Activated CD4-positive, alpha-beta T cell treated with anti-CD3 and anti-CD28 coated beads, Interleukin-2, amount 50 U/mL, for 1 hour (primary cell): ENCODE data around the gene ATP2C2.
"Not testable (repeated sequence)": the region's sequence is repeated elsewhere in the genome, so short reads cannot be mapped to it uniquely, and the experiment has no call there.

Experiments used
- DNase-seq: peaks from one replicate; pipeline ENCODE4 v3.0.0-alpha.2; 2020

Gene ATP2C2

DNA sequence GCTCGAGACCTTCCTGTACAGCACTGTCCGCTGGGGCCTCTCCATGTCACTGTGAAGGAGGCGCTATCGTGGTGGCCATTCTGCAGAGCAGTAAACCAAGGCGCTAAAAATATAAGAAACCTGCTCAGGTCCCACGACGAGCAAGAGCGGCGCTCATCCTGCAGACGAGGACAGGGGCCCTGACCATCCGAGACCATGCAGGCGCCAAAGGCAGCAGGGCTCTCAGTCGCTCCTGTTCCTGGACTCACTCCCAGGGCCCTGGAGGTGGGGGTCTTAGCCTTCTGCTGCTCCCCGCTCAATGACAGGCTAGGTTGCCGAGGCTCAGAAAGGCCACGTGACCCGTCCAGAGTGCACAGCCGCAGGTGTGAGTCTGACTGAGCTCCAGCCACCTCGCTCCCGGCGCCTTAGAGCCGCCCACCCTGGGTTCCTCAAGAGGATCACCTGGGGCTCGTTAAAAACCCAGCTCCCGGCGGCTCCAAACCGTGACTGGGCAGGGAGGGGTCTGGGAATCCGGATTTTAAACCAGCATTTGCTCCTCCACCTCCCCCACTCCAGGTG lies 509 bp upstream of the ATP2C2 start:
- DNase-seq: no peak

DNA sequence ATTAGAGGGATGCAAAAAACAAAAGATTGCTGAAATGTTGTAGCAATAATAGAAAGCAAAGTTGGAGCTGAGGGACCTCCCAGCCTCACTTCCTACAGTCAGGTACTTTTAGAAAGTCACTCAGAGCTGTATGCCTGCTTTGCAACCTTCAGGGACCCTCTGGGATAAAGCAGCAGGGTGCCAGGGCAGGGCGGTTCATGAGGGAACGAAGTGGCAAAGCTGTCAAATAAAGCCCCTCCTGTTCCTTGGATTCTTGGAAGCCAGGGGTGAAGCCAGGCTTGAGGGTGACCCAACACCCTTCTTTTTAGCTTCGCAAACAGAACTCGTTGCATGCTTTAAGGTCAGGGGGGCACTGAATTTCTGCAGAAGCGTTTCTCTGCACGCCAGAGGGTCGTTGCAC lies 767 bp downstream of the ATP2C2 start:
- DNase-seq: no peak

DNA sequence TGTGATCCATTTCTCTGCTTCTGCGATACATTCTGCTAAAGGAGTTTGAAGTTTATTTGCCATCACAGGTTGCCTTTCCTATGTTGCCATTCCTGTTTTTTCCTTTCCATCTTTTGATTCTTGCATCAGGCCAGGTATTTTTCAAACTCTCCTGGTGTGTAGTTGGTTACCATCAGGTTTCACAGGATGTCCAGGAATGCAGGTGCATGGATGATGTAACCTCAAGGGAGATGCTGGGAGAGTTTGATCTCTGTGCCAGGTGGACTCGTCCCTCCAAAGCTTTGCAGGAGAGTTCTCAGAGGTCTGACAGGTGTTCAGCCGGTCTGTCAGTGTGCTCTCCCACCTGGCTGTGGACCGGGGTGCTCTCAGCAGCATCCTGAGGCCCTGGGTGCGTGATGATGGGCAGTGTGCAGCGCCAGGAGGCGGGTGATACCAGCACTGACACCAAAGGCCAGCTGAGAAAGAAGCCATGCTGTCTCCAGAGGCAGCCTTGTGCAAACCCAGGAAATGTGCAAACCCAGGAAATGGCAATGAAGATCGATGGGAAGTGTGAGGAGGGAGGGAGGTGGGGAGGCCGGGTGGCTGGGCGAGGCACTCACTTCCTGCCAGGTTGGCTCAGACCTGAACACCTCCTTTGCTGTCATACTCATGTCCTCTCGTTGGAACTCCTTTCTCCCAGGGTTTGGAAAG lies 1.7 kb downstream of the ATP2C2 start:
- DNase-seq: no peak

DNA sequence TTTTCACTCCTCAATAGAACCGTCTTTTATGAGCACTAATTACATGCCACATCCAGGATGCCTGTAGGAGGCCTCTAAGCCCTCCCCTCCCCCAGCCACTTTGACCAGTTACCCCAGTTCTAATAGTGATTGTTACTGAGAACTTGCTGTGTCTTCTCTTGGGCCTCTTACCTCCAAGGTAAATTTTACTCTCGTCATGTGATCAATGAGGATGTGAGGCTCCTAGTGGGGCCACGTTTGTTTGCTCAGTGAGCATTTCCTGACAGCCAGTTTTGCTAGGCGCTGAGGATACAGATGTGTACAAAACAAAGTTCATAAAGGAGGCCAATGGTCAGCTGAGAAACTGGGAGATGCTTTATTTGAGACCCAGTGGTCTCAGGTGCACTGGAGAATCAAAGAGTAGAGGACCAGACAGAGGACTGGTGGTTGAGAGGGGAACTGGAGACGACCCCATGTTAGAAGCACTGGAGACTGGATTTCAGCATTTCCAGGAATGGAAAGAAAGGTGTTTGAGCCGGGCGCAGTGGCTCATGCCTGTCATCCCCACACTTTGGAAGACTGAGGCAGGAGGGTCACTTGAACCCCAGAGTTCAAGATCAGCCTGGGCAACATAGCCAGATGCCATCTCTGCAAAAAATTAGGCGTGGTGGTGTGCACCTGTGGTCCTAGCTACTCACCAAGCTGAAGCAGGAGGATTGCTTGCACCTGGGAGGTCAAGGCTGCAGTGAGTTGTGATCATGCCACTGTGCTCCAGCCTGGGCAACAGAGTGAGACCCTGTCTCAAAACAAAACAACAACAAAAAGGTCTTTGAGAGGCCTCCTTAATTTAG lies 2.6 kb downstream of the ATP2C2 start:
- DNase-seq: no peak

DNA sequence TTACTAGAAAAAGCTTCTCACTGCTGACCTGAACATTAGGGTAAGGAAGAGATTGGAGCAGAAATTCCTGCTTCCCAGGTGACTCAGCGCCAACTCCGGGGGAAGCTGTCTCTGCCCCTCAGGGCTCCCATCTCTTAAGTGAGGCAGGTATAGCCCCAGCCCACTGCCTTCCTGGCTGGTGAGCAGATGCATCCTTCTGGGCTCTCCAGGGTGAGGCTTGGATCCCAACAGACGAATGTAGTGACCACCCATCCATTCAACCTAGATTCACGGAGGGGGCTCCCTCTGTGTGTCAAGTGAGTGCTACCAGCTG lies 3.2 kb downstream of the ATP2C2 start:
- DNase-seq: no peak

DNA sequence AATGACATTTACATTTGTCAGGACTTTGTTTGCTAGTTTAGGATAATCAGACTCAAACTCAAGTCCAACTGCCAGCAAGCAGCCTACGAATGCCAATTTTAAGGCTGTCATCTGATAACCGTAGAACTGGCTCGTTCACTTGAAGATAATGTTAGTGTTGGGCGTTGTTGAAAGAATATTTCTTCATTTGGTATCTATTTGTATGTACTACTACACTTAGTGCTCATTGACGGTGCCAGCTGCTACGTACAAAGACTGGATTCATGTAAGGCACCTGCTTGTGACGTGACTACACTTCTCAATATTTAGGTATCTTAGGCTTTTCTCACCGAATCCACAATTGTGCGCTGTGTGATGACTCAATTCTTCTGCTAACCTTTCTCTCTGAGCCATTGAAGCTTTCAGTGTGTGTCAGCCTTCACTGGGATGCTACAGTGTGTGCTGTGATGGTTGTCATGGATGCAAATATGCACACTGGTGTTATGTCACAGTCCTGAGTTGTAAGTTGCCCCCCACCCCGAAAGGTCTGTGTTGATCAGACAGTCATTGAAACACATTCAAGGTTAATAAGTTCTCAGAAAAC lies 5.7 kb downstream of the ATP2C2 start:
- DNase-seq: no peak

DNA sequence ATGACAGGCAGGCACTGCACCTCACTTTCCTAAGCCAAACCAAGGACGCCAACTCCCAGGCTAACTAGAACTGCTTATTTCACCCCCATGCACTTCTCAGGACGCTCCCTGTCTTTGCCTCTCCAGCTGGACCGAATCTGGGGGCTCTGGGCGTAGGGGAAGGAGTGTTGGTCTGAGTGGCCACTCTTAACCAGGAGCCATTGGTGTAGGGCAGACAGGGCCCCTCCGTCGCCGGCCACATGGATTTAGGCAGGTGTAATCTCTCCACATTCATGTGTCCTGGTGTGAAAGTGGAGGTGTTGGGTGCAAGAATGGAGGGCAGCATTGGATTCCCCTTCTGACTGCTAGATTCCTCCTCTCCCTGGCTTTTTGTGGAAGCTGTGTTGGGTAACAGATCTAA lies 9.8 kb downstream of the ATP2C2 start:
- no peak for DNase-seq

DNA sequence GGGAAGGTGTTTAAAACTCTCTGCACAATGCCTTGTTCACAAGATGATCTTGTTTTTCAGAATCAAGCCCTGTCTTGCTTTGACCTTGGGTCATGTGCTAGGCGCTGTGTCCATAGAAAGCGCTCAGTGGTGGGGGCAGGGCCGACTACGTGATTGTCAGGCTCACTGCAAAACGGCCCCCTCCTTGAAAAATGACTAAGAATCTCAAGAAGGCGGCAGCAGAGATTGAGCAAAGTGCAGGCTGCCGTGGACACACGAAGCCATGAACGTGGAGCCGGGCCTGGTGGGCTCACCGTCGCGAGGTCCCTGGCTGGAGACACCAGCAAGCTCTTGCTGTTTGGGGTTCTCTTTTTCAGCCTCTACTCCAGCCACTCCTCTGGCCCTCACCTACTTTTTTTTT lies 10.2 kb downstream of the ATP2C2 start:
- DNase-seq: no peak

DNA sequence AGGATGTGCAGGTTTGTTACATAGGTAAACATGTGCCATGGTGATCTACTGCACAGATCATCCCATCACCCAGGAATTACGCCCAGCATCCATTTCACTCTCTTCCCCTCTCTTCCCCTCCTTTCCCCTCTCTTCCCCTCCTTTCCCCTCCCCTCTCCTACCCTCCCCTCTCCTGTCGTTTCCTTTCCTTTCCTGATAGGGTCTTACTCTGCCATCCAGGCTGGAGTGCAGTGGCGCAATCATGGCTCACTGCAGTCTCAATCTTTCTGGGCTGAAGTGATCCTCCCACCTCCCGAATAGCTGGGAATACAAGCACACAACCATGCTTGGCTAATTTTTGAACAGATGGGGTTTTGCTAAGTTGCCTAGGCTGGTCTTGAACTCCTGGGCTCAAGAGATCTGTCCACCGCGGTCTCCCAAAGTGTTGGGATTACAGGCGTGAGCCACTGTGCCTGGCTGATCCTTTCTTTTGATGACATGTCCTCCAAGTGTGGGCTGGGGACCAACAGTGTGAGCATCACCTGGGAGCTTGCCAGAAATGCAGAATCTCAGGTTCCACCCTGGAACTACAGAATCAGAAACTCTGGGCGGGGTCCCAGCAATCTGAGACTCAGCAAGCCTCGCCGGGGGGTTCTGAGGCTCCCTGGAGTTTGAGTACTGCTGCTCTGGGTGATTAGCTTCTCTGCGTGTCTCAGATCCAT lies 10.8 kb downstream of the ATP2C2 start:
- no peak for DNase-seq

DNA sequence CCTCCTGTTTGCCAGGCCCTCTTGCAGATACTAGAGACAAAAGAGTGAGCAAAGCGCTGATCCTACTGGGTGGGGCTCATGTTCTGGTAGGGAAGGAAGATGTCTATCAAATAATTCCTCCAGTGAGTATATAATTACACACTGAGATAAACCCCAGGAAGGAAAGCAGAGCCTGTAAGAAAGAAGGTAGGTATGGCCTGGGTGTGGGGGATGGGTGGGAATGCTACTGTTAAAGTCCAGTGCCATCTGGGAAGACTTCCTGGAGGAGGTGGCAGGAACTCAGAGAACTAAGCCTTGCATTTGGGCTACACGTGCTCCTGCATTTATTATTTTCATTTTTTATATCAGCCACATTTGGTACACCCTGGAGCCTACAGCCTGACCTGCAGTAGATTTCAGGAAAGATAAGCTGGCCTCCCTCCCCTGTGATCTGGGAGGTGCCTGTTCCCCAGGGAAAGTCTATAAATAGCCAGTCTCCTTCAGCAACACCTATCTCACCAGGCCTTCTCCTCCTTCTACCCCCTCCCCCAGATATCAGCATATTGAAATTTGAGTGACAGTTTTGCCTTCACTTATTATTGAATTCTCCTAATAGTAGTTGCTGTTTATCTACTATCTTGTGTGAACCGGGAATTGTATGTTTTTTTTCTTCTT lies 11.5 kb downstream of the ATP2C2 start:
- no peak for DNase-seq

DNA sequence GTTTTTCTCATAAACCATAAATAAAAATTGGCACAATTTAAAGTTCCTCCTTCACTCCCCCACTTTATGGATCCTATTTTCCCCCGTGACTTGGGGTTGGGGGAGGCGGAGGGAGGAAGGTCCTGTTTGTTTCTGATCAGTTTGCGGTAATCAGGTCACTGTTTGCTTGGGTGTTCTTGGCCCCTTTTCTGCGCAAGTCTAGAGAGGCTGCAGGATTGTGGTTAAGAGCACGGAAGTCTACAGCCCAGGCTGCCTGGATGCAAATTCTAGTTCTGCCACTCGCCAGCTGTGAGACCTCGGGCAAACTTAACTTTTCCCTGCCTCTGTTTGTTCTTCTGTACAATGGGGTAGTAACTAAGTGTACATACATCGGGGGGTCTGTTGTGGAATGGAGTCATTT lies 12.1 kb downstream of the ATP2C2 start:
- no peak for DNase-seq

DNA sequence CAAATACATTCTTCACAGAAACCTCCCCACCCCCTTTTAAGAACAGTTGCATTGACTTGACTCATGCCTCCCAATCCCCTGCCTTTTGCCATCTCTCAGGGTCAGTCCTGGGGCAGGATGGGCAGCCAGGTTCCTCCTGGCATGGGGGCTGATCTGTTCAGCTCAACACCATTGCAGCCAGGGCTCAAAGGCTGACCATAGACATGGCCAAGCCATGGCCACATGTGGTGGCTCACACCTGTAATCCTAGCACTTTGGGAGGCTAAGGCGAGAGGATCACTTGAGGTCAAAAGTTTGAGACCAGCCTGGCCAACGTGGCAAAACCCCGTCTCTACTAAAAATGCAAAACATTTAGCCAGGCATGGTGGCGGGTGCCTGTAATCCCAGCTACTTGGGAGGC lies 14.1 kb downstream of the ATP2C2 start:
- no peak for DNase-seq

DNA sequence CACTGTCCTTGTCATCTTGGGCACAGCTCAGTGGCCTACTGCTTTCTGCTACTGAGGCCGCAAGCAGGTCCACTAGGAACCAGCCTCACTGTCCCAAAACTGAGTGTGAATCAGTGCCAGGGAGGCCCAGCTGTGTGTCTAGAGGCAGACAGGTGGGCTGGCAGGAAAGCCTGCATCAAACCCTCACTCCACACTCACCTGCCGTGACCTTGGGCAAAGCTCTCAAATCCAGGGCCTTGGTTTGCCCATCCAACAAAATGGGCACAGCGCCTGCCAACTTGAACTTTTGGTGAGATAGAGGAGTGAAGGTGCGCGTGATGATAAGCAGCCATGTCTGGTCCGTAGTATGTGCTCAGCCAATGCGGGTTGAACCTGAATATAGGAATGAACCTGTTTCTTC lies 14.8 kb downstream of the ATP2C2 start:
- DNase-seq: no peak

DNA sequence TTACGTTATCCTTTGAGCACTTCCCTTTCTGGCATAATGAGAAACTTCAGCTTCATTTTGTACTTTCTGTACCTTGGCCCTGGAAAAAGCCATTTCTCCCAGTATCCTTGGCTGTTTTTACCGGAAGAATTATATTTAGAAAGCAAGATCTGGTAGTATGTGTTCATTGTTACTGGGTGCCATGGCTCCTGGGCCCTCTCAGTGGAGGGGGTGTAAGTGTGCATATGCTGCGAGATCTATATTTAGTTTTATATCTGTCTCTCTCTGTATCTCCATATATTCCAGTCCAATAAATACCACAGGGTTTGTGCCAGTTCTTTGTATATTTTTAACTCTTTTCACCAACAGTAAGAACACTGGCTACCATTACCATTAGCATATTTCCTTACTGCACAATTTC lies 17.7 kb downstream of the ATP2C2 start:
- no peak for DNase-seq

DNA sequence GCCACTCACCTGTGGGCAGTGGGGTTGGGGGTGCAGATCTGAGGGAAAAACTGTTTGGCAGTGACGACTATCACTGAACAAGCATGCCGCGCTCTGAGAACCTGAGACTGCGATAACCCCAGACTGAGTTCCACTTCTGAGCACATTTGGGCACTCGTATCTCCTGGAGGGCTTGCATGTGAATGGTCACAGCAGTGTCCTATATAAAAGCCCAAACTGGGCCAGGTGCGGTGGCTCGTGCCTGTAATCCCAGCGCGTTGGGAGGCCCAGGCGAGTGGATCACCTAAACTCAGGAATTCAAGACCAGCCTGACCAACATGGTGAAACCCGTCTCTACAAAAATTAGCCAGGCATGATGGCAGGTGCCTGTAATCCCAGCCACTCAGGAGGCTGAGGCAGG lies 18.7 kb downstream of the ATP2C2 start:
- no peak for DNase-seq

DNA sequence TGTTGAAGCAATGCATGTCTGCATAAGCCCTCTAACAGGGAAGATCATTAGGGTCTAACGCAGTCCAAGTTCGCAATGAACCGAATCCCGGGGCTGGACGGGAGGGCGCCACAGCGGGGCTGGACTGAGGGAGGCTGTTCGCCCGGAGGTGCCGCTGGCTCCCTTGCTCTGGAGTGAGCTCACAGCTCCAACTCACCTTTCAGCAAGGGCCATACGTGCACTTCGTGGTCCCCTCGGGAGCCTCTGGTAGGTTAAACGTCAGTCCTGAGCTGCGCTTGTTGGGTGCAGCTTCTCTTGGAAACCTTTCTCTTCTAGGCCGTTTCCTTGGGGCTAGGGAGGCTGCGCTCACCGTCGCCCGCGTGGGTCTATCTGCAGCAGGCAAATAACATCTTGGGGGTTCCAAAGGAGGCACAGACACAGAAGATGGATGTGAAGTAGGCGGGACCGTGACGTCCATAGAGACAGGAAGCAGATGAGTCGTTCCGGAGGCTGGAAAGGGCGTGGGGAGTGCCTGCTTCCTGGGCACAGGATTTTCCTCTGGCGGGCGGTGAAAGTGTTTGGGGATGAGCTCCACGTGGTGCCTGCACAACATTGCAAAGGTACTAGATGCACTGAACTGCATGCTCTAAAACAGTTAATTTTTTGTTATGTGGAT lies 21.9 kb downstream of the ATP2C2 start:
- DNase-seq: no peak

DNA sequence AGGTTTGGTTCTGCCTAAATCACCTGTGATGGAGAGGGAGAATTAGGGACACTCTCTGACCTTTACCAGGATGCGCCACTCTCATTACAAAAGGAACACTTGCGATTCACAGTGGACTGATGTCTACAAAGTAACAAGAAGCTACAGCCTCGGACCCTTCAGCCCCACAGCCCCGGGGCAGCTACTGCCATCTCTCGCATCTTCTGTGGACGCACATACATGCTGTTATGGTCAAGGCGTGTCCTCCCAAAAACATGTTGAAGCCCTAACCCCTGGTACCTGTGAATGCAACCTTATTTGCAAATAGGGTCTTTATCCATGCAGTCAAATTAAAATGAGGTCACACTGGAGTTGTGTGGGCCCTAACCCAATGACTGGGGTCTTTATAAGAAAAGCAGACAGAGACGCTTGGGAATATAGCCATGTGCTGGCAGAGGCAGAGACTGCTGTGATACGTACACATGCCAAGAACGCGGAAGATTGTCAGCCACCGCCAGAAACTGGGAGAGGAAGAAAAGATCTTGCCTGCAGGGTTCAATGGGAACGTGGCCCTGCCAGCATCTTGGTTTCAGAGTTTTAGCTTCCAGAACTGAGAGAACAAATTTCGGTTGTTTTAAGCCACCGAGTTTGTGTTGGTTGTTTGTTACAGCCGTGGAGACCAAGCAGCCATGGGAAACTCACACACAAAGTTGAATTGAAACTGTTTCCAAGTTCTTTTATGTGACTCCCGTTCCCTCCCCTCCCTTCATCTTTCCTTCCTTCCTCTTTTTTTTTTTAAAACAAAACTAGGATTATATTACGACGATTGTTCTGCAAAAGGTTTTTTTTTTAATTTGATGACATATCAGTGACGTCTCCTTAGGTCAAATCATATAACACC lies 23.1 kb downstream of the ATP2C2 start:
- DNase-seq: no peak

DNA sequence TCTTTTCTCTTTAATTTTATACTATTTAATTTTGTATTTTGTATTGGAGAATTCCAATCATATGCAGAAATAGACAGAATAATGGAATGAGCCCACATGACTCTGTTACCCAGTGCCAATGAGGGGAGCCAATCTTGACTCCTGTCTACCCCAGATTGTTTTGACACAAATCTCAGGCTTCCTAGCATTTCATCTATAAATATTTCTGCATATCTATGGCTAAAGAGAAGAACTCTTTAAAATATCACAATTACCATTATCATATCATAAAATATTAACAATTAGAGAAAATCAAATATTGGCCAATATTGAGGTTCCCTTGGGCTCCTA lies 23.7 kb downstream of the ATP2C2 start:
- no peak for DNase-seq

DNA sequence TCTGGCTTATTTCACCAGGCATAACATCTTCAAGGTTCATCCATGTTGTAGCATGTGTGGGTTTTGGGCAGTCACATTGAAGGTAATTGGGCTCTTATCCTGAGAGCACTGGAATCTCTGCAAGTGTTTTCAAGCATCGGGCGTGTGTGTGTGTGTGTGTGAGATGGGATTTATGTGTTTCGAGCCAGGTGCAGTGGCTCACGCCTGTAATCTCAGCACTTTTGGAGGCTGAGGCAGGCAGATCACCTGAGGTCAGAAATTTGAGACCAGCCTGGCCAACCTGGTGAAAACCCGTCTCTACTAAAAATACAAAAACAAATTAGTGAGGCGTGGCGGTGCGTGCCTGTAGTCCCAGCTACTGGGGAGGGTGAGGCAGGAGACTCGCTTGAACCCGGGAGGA lies 27.7 kb downstream of the ATP2C2 start:
- DNase-seq: not testable (repeated sequence)

DNA sequence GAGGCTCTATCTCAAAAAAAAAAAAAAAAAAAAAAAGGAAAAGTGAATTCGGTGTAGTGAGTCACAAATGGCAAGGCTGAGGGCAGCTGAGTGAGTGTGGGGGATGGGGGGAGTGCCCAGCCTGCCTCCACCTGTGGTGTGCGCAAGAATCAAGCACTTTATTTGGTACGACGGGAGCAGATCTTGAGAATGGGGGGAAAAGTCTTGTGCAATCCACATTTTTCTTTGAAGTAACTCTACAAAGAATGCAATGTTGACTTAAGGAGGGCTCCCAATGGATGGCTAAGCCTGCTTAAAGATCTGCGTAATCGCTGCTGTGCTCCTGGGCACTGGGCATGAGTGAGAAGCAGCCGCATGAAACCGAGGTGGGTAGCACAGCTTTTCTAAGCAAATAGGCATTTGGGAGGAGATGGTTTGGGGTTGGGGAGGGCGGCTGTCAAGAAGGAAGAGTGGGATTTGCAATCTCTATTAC lies 28.2 kb downstream of the ATP2C2 start:
- DNase-seq: no peak

DNA sequence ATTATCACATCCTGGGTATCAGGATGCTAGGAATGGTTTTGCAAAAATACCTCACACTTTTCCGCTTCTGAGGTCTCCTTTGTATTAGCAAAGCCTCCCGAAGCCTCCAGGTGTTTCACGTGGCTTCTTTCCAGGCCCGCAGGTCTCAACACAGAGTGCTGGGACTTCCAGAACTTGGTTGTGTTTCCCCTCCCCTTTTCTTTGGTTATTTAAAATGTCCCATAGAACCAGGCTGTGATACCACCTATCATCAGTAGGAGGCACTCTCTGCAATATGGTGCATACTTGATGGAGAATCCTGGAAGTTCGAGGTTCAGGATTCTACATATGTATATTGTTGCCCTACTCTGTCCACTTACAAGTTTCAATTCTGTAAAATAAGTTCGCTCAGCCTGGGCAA lies 28.8 kb downstream of the ATP2C2 start:
- no peak for DNase-seq
